HG03025 (cell line): ENCODE data around the gene PLEKHH1.

ENCODE experiments used
- ATAC-seq: cut with Tn5 transposase; IDR thresholded peaks from one replicate; pipeline ENCODE4 v1.9.1; 2021; ENCODE audit warnings: mild to moderate bottlenecking, moderate library complexity; ENCODE audit not compliant: unreplicated experiment, low FRiP score

PLEKHH1 gene

DNA sequence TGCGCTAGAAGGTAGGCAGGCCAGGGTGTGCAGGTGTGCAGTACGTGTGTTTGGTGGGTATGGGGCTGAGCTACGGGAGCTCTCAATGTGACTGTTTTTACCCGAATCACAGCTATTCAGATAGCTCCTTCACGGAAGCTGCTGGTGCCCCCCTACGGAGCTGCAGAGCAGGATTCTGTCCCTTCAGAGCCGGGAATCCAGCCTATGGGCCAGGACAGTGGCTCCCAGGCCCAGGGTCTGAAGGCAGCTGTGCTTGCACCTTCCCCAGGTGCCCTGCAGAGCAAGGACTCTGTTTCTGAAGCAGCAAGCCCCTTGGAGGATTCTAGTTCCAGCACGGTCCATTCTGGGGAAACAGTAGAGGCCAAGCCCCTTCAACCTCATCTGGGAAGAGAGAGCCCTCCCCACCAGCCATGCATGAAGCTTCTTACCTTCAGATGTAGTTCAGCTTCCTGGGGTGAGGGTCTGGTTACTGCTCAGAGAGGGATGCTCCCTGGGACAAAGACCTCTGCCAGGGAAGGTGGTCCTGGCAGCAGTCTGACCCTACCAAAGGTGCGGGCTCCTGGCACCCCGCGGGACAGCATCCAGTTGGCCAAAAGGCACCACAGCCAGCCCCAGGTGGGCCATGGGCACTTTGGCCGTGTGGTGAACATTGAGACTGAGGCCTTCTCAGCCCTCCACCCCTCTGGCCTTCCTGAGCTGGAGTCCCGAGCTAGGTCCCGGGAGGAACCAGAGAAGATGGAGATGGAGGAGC, 29.1 kb downstream of the PLEKHH1 start:
- no peak for ATAC-seq

DNA sequence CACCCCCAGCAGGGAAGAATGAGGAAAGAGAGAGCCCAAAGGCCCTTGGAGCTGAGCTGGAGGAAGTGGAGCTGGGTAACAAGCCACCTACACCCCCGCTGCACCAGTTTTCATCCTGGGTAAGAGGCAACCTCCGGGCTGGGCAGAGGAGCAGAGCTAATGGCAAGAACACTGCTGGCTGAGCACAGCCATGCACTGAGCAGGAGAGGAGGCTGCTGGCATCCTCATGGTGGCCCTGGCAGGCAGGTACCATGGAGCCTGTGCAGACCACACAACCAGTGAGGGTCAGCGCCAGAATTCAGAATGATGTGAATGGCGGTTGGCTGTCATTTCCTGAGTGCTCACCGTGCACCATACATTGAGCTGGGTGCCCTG, 29.7 kb downstream of the PLEKHH1 start:
- no peak for ATAC-seq

- ATAC-seq, result no peak
These were observed 31.1 kb downstream of the PLEKHH1 start for GRCh38 chr14:67564236-67564635.

DNA sequence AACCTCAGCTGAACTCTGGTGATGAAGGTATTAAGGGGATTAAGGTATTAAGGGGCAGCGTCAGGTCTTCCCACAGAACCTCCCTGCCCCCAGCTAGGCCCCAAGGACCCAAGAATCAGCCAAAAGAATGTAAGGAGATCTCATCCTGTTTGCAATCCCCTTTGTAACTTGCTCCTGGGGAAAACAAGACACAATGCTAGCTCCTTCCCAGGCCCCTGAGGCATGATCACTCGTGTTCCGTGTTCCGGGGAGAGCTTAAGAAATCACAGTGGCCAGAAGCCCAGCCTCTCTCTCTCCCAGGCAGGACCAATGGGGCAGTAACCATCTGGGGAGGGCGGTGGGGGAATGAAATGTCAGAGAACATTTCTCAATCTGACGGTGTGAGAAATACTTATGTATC, 33.8 kb downstream of the PLEKHH1 start:
- no peak for ATAC-seq

DNA sequence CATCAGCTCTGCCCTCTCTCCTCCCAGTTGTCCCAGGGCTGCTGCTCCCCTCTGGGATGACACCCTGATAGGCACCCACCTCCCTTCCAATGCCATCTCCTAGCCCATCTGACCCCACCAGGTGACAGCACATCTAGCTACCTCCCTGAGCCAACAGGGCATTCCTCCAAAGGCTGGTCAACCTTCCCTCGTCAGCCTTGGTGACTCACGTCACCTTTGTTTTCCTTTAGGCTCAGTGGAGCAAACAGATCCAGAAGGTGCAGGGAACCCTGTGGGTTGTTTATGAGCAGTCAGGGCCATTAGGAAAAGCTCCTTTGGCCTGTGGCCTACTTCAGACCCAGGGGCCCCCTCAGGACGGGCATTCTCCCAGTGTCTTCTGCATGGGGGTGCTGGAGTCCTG, 34.6 kb downstream of the PLEKHH1 start:
- ATAC-seq, result no peak

GRCh38 chr14:67569011-67569650, 36.0 kb downstream of the PLEKHH1 start:
- no peak for ATAC-seq

DNA sequence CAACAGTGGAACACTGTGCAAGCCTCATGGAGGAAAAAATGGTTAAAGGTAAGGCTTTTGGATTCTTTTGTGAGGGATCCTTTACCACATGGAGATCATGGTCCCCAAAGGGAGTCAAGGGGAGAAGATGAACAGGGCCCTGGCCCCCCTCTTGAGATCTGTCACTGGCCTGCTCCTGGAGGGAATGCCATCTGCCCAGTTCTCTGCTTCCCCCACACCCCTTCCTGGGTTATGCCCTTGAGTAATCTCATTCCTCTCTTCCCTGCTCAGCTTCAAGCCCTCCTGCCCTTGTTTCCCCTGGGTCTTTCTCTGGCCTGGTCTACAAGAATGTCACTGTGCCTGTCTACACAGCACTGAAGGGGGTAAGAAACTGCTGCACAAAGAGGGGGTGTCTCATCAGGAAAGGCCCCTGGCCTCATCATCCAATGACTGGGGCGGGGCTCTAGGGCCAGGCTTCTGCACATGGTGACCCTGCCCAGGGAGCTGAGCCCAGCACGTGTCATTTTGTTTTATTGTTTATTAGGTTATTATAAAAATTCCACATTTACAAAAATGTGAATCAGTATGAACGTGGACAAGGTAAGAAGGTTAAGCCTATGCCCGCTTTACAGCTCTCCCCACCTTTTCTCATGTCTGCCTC, 36.7 kb downstream of the PLEKHH1 start:
- no peak for ATAC-seq

DNA sequence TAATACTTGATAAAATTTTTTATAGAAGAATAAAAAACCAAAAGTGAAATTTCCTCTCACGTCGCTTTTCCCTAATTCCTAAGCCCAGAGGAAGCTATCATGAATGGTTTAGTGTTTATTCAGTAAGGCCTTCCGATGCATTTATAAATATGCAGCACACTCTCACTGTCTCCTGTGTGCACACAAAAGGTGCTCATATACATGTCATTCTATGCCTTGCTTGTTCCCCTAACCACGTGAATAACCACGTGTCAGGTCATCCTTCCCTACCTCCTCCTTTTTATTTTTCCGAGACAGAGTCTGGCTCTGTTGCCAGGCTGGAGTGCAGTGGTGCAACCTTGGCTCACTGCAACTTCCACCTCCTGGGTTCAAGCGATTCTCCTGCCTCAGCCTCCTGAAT, 37.4 kb downstream of the PLEKHH1 start:
- no peak for ATAC-seq

- no peak for ATAC-seq
These were observed 38.3 kb downstream of the PLEKHH1 start for GRCh38 chr14:67571275-67571990.

GRCh38 chr14:67571991-67572323, 38.9 kb downstream of the PLEKHH1 start:
- no peak for ATAC-seq

DNA sequence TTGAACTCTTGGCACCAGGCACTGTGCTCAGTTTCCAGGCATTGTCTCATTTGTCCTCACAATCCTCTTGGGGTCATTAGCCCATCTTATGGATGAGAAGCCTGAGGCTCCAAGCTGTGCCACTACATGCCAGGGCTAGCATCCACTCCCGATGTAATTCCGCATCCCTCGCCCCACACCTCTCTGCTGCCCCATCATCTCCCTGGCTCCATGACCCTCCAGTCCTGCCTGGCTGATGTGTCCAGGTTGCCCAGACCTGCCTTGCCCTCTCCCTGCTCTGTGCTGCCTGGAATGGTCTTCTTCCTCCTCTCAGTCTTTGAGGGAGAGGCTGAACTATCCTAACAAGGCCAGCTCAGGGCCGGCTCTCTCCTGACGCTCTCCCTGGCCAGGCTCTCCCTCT, 39.5 kb downstream of the PLEKHH1 start:
- ATAC-seq, result no peak

DNA sequence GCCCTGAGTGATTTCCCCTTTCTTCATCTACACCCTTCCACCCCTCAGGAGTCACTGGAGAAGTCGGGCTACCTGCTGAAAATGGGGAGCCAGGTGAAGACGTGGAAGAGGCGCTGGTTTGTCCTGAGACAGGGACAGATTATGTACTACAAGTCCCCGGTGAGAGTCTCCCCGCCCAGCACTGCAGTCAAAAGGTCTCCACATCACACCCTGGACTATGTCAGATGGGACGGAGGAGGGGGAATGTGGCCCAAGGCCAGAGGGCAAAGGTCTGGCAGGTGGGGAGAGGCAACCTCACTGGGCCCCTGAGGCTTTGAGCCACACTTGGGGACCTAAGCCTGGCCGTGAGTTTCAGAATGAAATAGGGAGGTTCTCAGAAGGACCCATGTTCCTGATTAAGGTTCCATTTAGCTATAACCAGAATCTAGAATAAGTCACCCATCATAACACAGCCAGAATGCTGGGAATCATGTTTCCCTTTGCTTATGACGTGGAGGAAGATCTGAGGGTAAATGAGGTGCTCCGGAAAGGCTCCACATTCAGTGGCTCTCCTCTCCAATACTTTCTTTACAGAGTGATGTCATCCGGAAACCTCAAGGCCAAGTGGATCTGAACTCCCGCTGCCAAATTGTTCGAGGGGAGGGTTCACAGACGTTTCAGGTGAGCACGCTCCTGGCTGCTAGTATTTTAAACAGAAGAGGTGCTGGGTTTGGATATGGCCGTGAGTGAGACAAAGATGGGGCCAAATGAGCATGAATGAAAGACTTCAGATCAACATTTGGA, 40.3 kb downstream of the PLEKHH1 start:
- ATAC-seq, result no peak

DNA sequence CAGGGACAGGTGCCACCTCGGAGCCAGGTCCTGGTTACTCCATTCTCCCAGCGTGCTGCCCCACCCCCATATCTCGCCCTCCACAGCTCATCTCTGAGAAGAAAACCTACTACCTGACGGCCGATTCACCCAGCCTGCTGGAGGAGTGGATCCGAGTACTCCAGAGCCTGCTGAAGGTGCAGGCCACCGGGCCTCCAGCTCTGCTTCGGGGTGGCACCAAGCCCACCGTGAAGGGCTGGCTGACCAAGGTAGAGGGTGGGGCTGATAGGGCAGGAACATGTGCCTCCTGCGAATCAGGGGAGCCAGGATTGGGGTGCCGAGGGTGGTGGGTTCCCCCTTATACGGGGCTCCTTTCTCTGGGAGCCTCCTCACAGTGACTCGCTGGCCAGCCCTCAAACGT, 41.1 kb downstream of the PLEKHH1 start:
- ATAC-seq, result no peak

- ATAC-seq, result no peak
These were observed 41.7 kb downstream of the PLEKHH1 start for GRCh38 chr14:67574806-67575205.

DNA sequence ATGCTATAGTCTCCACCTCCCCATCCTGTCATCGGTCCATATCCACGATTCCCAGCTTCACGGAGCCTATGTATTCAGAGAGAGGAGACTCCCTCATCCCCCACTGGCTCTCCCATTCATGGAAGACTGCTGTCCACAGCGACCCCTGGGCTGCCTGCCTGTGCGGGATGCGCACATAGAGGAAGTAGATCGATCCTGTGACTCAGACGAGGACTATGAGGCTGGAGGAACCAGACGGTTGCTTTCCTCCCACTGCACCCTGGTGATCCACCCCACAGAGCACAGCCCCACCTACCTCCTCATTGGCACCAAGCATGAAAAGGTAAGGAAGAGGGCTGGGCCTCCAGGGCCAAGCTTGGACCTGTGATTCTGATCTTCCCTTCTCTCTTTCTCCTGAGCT, 42.6 kb downstream of the PLEKHH1 start:
- ATAC-seq, result no peak

DNA sequence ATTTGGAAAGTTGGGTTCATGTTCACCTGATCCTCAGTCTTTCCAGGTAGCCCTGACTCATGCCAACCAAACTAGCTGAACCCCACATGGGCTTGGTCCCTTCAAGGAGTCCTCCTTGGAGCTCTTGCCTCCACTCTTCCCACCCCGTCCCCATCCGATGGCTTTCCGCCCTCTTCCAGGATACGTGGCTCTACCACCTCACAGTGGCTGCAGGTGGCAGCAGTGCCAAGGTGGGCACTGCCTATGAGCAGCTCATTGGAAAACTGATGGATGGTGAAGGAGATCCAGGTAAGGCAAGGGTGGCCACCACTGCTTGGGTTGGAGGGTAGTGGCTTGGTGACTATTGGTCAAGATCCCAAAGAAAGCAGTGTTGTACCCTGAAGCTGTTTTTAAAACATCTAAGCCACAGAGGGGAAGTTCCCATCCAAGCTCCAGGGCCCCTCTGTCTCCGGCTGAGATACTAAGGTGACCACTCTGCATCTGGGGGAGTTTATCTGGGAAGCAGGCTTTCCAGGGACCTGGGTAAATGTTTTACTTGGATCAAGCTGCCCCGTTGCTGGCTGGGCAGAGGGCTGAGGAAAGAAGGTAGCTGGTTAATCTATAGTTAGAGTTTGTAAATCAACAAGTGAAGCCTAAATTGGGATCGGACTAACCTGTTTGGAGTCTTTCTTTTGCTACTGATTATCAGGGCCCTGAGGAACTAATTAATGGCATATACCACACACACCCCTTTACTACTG, 43.3 kb downstream of the PLEKHH1 start:
- ATAC-seq, result no peak

DNA sequence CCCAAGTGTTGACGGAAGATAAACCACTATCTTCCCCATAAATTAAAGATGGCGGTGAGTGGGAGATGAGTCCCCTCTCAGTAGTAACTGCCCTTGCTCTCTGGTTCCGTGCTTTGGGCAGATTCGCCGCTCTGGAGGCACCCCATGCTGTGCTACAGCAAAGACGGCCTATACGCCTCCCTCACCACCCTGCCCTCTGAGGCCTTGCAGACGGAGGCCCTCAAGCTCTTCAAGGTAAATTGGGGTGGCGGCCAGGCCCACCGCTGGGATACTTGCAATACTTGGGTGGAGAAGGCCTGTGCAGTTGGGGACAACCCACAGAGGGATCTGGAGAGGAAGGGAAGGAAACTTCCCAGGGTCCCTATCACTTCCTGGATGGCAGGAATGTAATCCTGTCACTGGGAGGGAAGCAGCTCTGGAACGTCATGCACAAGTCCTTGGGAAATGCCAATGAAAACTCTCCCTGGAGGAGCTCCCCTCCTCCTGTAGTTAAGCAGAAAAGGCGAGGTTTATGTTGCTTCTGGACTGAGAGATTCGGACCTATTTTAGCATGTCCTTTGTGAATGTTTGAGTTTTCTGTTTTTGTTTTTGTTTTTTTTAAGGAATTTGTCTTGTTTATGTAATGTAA, 44.2 kb downstream of the PLEKHH1 start:
- ATAC-seq, result no peak

DNA sequence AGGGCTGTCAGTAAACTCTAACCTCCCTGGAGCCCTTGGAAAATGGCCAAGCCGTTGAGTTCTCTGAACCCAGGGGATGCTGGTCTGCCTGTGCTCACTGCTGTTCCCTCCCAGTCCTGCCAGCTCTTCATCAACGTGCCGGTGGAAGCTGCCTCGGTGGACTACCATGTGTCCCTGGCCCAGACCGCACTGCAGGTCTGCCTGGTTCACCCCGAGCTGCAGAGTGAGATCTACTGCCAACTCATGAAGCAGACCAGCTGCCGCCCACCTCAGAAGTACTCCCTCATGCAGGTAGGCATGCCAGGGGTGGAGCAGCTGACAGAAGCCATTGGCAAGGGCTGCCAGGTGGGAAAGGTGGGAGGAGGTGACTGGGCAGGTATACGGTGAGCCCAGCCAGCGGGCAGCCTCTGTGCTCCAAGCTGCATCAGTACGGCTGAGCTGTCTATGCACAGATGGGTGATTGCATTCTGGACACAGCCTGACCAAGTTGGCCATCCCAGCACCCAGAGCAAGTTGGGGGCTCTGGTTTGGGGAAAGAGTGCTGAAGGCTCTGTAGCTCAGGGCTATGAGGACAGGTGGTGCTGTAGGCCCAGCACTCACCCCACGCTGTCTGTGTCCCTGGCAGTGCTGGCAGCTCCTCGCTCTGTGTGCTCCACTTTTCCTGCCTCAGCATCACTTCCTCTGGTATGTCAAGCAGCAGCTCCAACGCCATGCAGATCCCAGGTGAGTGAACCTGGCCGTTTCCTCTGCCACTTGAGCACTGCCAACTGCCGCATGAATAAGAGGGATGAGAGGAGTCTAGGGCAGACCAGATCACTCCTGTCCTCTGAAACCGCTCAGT, 45.0 kb downstream of the PLEKHH1 start:
- ATAC-seq, result no peak

DNA sequence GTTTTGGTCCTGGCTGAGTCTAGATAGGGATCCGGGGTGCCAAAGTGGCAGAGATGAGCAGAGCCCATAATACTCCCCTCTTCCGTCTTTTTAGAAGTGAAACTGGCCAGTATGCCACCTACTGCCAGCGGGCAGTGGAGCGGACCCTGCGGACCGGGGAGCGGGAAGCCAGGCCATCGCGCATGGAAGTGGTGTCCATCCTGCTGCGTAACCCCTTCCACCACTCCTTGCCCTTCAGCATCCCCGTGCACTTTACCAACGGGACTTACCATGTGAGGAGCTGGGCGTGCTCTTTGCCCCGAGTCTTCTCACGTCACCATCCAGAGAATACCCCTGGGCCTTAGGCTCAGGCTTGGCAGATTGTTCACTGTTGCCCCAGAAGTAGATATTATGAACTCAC, 46.0 kb downstream of the PLEKHH1 start:
- no peak for ATAC-seq
